OCI-LY3 (cell line): Measurements from ENCODE around the gene HIVEP3.

Experiments used
- H2AFZ ChIP-seq: fragments of 200-600, 300-600 bp; shearing (Covaris generic); 2 replicates; pipeline ENCODE4 v1.6.0; 2014; ENCODE audit warnings: antibody characterized with exemption, low read depth, low read length
- H3K27ac ChIP-seq: fragments of 200-600, 300-600 bp; sonication (generic); 2 replicates; pipeline ENCODE4 v1.5.1; 2014; ENCODE audit warnings: mild to moderate bottlenecking, low read length, moderate library complexity, mixed read lengths
- H3K27me3 ChIP-seq: fragments of 200-600, 300-600 bp; sonication (generic); 2 replicates; pipeline ENCODE4 v1.6.1; 2014; ENCODE audit warnings: low read depth, low read length, mixed read lengths
- H3K36me3 ChIP-seq: fragments of 200-600, 300-600 bp; sonication (generic); replicated peaks from 2 replicates; pipeline ENCODE3; 2014; ENCODE audit warnings: low read depth, low read length, mixed read lengths
- H3K4me1 ChIP-seq: fragments of 300-600, 200-600 bp; sonication (generic); 2 replicates; pipeline ENCODE4 v1.6.1; 2014; ENCODE audit warnings: low read length, mixed read lengths
- H3K4me2 ChIP-seq: fragments of 200-600, 300-600 bp; sonication (generic); 2 replicates; pipeline ENCODE4 v1.6.1; 2014; ENCODE audit warnings: low read length, mixed read lengths
- H3K4me3 ChIP-seq: fragments of 300-600, 200-600 bp; sonication (generic); 2 replicates; pipeline ENCODE4 v1.5.1; 2014; ENCODE audit warnings: antibody characterized with exemption, mild to moderate bottlenecking, low read length, moderate library complexity
- H3K79me2 ChIP-seq: fragments of 300-600, 200-600 bp; shearing (Covaris generic); 2 replicates; pipeline ENCODE4 v1.6.1; 2014; ENCODE audit warnings: mild to moderate bottlenecking, low read length, mixed read lengths
- H3K9ac ChIP-seq: fragments of 300-600, 200-600 bp; shearing (Covaris generic); 2 replicates; pipeline ENCODE4 v1.6.0; 2014; ENCODE audit warnings: mild to moderate bottlenecking, low read length, moderate library complexity
- H3K9me3 ChIP-seq: fragments of 200-600, 300-600 bp; shearing (Covaris generic); 2 replicates; pipeline ENCODE4 v1.6.1; 2014; ENCODE audit warnings: low read length, mixed read lengths; ENCODE audit not compliant: insufficient read depth
- H4K20me1 ChIP-seq: fragments of 200-600, 300-600 bp; sonication (generic); 2 replicates; pipeline ENCODE4 v1.6.1; 2016; ENCODE audit warnings: low read length, mixed read lengths; ENCODE audit not compliant: insufficient read depth
- EZH2phosphoT487 ChIP-seq: fragments of 200-600 bp; shearing (Covaris generic); IDR thresholded peaks from 2 replicates; pipeline ENCODE4 v1.6.1; 2018; ENCODE audit warnings: antibody characterized with exemption, mixed run types, low read depth
- TF ChIP-seq, protein P1 (sequence below): fragments of 200-600, 300-600 bp; sonication (generic); IDR thresholded peaks from 2 replicates; pipeline ENCODE4 v1.5.1; 2014; ENCODE audit warnings: antibody characterized with exemption, low read length, low read depth

The HIVEP3 gene

DNA sequence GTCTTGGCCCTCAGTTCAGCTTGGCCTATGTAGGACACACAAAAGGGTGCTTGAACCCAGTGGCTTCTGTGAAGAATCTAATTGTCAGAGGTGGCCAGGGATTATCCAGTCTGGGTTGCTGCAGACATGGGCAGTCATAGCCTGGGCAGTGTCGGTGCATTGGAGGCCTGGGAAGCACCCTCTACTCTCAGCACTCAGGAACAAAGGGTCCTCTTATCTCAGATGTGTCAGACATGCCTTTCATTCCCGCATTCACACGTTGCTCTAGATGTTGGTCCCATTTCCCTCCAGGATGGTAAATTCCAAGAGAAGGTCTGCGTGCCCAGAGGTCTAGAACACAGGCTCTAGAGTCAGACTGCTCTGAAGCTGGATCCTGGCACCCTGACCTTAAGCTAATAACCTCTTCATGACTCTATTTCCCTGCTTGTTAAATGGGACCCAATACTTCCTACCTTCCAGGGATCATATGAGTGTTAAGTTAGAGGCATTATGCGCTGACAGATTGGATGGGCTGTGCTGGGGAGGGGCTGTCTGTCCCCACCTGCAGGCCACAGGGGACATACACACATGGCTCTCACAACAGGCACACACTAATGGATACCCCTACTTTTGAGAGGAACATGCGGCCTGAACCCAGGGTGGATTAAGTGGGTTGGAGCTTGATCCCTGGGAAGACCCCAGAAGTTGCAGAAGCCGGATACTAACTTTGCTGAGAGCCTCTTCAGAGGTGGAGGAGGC, 417.8 kb downstream of the HIVEP3 start:
- Histone ChIP-seq H3K4me3 (no peak overlapping the region), H3K79me2 (no peaks in the 10 kb centered on the region), H3K4me2 (no peak overlapping the region), H4K20me1 (no peaks in the 10 kb centered on the region), H3K36me3 (no peaks in the 10 kb centered on the region), H3K9me3 (no peaks in the 10 kb centered on the region), H3K4me1 (peaks cover 37% of the 10 kb centered on the region), H3K27me3 (no peaks in the 10 kb centered on the region), H3K27ac (no peak overlapping the region), H3K9ac (no peak overlapping the region), H2AFZ (no peak overlapping the region)
- no peak for TF ChIP-seq EZH2phosphoT487
- TF ChIP-seq, protein P1, sequence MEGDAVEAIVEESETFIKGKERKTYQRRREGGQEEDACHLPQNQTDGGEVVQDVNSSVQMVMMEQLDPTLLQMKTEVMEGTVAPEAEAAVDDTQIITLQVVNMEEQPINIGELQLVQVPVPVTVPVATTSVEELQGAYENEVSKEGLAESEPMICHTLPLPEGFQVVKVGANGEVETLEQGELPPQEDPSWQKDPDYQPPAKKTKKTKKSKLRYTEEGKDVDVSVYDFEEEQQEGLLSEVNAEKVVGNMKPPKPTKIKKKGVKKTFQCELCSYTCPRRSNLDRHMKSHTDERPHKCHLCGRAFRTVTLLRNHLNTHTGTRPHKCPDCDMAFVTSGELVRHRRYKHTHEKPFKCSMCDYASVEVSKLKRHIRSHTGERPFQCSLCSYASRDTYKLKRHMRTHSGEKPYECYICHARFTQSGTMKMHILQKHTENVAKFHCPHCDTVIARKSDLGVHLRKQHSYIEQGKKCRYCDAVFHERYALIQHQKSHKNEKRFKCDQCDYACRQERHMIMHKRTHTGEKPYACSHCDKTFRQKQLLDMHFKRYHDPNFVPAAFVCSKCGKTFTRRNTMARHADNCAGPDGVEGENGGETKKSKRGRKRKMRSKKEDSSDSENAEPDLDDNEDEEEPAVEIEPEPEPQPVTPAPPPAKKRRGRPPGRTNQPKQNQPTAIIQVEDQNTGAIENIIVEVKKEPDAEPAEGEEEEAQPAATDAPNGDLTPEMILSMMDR, result no peak

GRCh38 chr1:41500378-41500777, 418.3 kb downstream of the HIVEP3 start:
- no peak for TF ChIP-seq EZH2phosphoT487
- TF ChIP-seq, protein P1, result no peak
- Histone ChIP-seq H2AFZ (no peak overlapping the region), H3K9me3 (no peaks in the 10 kb centered on the region), H3K9ac (no peak overlapping the region), H3K27me3 (no peaks in the 10 kb centered on the region), H4K20me1 (no peaks in the 10 kb centered on the region), H3K79me2 (no peaks in the 10 kb centered on the region), H3K4me1 (peaks cover 42% of the 10 kb centered on the region), H3K27ac (no peak overlapping the region), H3K4me2 (no peak overlapping the region), H3K36me3 (no peaks in the 10 kb centered on the region), H3K4me3 (no peak overlapping the region)

DNA sequence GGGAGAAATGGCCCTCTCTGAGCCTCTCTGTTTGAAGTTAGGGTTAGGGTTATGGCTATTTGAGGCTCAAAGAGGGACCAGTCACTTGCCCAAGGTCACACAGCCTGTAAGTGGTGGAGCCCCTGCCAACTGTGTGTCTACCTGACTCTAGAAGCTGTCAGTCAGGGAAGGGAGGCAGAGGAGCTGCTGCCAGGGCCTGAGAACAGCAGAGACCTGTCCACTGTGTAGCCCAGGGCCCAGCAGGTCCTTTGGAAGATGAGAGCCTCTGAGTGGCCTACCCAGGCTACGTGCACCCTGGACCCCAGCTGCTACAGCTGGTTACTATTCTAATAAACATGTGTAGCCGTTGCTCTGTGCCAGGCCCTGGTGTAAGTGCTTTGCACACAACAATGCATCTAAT, 419.1 kb downstream of the HIVEP3 start:
- Histone ChIP-seq H3K4me1 (peaks cover 49% of the 10 kb centered on the region), H4K20me1 (no peaks in the 10 kb centered on the region), H3K27ac (no peak overlapping the region), H3K4me3 (no peak overlapping the region), H3K27me3 (no peaks in the 10 kb centered on the region), H3K9ac (no peak overlapping the region), H3K79me2 (no peaks in the 10 kb centered on the region), H3K9me3 (no peaks in the 10 kb centered on the region), H3K36me3 (no peaks in the 10 kb centered on the region), H2AFZ (no peak overlapping the region), H3K4me2 (no peak overlapping the region)
- no peak for TF ChIP-seq EZH2phosphoT487
- TF ChIP-seq, protein P1, result no peak

- H3K4me1 ChIP-seq, result peaks cover 42% of the 10 kb centered on the region
- H3K4me3 ChIP-seq, result no peak overlapping the region
- H3K27ac ChIP-seq, result no peak overlapping the region
- H3K27me3 ChIP-seq, result no peaks in the 10 kb centered on the region
- no peaks in the 10 kb centered on the region for H3K36me3 ChIP-seq
- H4K20me1 ChIP-seq, result no peaks in the 10 kb centered on the region
- no peaks in the 10 kb centered on the region for H3K9me3 ChIP-seq
- TF ChIP-seq, protein P1, result no peak
- TF ChIP-seq EZH2phosphoT487, result no peak
- no peak overlapping the region for H2AFZ ChIP-seq
- no peaks in the 10 kb centered on the region for H3K79me2 ChIP-seq
- no peak overlapping the region for H3K9ac ChIP-seq
- H3K4me2 ChIP-seq, result peak overlapping the region; percentile 46
Observed at GRCh38 chr1:41498804-41499203, 419.9 kb downstream of the HIVEP3 start.
